ENCODE results near the gene PIP4K2B. TPM values are rescaled to one million over a fixed set of nuclear protein-coding genes. Genes with fewer than 3 reads are reported as not detected.

The PIP4K2B gene
- total RNA-seq, 1 experiment from 2014 or later, result 68.3 TPM

DNA sequence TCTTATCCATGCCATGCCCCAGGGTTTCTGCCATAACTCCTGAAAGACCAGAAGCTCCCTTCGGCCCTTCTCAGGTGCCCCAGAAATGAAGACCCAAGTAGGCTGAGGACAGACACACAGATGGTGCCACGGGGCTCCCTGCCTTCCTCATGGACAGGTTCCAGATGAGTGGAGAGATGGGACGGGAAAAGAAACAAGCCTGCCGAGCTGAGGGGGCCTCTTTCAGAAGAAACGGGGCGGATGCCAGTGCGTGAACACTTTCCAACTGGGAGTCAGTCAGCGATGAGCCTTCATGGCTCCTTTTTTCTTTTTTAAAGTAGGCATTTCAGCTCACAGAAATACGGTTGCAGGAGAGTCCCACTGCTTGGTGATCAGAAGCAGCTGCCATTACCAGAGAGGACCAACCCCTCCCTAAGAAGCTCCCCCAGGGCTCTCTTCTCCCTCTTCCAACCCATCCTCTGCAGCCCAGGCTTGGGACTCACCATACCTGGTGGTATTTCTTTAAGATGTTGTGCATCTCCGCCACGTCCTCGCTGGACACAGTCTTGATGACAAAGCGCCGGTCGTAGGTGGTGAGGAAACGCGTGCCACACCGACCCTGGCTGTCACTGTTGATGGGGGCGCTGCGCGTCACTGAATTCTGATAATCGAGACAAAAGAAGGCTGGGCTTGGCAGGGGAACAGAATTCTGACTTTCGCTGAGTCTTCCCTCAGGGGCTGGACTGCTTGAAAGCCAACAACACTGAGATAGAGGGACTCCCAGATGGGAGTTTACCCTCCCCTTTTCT, 19.2 kb downstream of the PIP4K2B start:
- DNase-seq (ENCODE audit: low read depth), result no peak

DNA sequence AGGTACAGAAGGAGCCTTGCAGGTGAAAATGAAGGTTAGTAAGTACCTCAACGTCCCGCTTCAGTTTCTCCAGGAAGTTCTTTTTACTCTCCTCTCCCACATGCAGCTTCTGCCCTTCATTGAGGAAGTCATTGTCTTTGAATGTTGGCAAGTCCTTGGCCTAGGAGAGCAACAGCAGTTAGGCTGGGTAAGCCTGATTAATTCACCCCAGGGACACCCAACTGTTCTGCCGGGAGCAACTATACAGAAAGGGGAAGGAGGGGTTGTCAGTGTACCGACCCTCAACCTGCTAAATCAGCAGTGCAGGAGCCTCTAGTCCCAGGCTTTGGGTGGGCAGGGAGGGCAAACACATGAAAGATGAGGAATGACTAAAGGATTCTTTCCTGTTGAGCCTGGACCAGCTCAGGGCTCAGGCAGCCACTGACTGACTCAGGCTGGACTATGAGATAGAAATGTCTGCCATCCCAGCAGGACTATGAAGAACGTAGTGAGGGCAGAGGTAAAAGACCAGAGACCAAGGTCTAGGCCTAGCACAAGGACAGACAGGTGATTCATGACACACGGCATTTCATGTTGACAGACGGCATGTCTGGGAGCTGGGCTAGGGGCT, 21.6 kb downstream of the PIP4K2B start:
- no peak for DNase-seq (ENCODE audit: low read depth)

DNA sequence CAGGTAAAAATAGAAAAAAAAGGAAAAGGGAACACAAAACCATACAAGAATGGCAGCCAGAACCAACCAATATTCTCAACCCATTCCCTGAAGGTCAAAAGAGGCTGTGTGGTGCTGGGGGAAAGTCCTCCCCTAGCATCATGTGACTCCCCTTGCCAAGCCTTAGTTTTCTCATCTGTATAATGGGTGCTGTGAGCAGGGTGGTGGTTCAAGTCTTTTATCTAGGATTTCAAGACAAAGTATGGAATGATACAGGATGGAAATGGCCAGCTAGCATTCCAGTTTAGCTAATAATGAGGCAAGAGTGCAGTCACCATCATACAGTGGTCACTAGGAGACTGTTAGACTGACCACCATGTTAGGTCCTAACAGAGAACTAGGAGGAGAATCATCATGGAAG, 26.1 kb downstream of the PIP4K2B start:
- DNase-seq (ENCODE audit: low read depth), result no peak

DNA sequence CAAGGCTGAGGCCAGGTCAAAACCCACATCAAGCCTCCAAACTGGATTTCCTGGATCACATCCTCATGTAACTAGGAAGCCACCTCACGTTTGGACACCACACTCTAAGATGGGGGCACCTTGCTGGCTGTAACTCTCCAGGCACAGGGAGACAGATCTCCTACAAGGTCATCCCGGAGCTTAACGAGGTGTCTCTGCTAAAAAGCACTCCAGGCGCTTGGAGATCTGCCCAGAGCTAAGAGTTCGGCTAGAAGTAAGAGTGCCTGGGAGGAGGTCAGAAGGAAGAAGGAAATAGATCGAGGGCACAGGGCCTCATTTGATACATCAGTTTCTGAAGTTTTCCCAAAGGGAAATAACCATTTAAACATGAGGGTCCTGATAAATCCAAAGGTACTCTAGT, 30.9 kb downstream of the PIP4K2B start:
- no peak for DNase-seq (ENCODE audit: low read depth)

DNA sequence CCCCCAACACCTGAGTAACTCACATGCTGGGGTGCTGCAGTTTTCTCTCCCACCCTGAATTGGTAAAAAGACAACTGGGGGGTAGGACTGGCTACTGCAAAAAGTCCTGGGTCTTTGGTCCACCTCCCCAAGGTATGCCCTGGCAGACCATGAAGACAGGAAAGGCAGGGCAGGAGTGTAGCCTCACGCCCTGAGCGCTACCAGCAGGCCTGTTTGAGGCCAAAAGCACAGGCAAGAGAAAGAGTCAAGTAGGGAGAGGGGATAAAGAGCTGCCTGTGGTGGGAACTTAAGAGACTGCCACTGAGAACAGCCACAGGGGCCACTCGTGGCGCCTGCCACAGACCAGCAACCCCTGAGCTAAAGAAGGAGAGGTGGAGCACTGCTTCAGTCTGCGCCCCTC, 33.0 kb downstream of the PIP4K2B start:
- DNase-seq (ENCODE audit: low read depth), result no peak

DNA sequence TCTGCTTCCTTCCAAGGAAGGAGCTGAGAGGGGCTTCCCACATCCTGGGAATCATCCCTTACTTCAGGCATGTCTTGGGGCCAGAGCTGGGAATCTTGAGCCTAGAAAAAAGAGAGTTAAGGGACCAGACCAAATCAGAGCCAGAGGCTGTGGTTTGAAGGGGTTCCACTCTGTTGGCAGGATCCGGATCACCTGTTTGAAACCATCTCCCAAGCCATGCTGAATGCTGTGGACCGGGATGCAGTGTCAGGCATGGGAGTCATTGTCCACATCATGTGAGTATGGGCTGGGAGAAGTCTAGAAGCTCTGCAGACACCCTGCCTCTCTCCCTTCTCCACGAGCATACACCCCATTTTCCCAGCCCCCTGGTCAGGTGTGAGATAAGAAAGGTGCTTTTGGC, 37.1 kb downstream of the PIP4K2B start:
- peak; percentile 41 for DNase-seq (ENCODE audit: low read depth)

DNA sequence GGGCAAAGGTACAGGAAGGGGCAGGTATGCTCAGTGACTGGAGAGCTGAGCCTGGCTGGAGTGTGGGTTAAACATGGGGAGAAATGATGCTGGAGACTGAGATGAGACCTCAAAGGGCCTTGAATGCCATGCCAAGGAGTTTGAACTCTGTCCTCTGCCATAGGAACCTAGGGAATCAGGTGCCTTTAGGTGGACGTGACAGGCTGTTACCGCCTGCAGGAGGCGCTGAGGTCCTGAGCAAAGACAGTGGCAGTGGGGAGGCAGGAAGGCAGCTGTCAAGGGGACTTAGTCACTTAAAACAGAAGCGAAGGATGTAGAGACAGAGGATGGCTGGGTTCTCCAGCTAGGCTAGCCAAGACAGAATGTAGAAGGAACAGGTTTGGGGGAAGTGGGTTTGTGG, 37.7 kb downstream of the PIP4K2B start:
- DNase-seq (ENCODE audit: low read depth), result peak; percentile 63

DNA sequence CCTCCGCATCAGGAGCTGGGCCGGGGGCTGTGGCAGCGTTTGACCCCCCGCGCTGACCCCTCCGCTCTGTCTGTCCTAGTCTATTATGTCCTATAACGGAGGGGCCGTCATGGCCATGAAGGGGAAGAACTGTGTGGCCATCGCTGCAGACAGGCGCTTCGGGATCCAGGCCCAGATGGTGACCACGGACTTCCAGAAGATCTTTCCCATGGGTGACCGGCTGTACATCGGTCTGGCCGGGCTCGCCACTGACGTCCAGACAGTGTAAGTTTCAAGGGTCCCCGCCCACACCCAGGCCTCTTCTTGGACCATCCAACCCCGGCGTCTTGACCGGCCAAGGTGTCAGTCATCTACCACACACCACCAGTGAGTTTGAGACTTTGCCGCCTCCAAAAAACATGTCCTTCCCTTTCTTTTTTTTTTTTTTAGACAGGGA, 46.3 kb downstream of the PIP4K2B start:
- DNase-seq (ENCODE audit: low read depth), result no peak

DNA sequence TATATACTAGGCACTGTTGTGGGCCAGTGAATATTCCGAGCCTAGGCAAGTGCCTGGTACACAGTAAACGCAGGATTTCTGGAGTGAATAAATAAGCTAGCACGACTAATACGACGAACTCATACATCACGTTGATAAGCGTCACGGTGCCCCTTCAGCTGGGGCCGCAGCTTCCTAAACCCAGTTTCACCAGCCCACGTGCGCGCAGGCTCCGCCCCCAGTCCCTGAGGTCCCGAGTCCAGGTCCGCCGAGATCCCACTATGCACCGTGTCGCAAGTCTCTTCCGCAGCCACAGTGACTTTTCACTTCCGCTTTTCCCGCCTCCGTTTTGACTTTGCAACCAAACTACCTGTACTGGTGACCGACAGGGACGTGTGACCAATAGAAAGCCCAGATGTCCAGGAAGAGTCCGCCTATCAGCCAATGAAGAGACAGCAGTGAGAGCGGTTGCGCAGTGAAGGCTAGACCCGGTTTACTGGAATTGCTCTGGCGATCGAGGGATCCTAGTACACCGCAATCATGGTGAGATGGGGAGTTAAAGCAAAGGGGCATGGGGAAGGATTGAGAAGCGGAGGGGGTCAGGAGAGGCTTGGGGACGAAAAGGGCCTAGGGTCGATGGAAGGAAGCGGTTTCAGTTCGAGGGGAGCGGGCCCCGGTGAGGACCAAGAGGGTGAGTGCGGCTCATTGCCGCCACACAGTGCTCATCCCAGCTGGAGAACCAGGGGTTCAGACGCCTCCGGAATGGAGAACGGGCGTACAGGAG, 46.9 kb downstream of the PIP4K2B start, which contains the start of gene PSMB3:
Gene PSMB3 (plus strand): TSS at position 434 of the 763 bp plus-strand sequence. CDS start 86 bp downstream, at position 520.
- peak; percentile 99 for DNase-seq (ENCODE audit: low read depth)

DNA sequence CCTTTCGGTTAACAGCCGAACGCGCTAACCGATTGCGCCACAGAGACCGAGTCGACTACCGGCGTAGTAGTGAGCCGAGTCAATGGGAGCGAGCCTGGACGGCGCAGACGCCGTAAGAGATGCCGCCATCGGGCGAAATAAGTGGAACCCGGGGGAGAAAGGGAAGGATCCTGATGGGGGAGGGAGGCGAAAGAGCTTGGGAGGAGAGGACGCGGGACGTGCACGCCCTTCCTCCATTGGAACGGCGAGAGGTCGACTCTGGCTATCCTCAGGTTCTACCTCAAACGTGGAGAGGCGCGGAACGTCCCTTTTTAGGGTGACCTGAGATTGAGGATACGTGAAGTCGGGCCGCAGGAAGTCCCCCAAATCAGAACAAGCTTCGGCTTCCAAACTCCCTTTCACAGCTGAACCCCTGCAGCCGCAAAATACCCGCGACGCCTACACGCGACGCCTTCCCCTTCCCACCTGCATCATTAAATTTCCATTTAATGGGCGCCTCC, 47.5 kb downstream of the PIP4K2B start:
- peak; percentile 78 for DNase-seq (ENCODE audit: low read depth)

DNA sequence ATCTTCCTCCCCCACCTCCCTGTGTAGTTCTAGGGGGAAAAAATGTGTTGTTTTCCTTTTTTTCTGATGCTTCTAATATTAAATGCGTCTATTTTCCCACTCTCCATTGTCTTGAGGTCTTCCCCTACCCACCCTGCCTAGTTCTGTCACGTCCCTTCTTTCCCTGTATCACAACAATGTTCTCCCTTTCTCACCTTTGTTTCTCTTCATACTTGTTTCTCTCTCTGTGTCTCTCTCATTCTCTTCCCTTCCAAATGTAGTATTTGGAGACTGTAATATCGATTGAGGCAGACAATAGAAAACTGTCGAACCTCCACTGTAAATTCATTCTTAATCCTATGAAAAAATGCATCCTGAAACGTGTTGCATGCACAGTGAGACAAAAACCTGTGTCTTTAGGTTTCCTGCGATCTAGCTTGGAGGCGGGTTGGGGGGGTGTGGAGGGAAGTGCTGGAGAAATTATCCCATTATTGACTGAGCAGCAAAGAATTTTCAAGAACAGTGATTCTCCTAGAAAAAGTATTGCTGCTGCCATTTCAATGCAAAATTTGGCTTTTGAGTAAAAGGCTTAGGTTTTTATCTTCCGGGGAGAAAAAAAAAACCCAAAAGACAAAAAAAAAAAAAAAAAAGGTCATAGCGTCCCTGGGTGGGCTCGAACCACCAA, 48.1 kb downstream of the PIP4K2B start:
- DNase-seq (ENCODE audit: low read depth), result no peak

DNA sequence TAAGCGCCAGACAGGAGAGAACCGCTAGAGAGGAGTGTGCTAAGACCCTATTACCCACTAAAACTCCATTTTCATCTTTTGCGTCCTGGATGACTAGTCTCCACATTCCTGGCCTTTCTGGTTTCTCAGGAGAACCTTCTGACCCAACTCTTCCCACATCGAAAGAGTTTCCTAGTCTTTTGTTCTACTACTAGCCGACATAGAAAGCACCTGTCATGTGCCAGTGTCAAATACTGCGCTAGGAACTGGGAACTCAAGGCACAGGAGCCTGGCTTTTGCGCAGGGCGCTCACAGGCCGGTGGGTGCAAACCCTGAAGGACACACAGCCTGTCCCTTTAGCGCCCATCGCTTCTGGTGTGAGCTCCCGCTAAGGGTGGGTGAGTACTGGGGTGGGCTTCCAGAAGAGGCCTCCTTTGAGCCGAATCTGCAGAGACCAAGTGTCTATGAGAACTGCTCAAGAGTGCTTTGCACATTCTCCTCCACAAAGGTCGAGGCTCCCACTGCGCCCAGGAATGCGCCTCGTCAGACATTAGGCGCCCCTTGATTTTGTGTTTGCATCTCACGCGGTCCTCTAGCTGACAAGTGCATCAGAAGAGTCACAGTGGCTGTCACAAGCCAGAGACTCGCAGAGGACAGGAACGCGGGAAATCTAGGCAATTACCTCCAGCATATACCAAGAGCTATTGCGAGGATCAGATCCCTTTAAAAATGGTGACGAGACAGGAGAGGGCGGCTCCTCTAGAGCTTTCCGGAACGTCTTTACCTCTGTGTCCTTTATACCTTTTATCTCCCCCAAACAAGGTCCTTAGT, 48.8 kb downstream of the PIP4K2B start:
- no peak for DNase-seq (ENCODE audit: low read depth)

DNA sequence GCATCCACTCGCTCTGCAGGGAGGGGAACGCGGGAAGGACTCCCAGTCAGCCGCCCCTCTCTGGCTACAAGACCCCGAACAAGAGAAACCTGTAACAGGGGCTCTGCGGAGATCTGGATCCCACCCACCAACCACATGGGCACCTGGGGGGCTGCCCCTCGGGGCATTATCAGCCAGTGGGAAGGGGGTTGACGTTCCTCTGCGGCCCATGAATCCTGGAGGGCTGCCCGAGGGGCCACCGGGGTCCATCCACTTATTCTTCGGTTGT, 49.4 kb downstream of the PIP4K2B start:
- no peak for DNase-seq (ENCODE audit: low read depth)

DNA sequence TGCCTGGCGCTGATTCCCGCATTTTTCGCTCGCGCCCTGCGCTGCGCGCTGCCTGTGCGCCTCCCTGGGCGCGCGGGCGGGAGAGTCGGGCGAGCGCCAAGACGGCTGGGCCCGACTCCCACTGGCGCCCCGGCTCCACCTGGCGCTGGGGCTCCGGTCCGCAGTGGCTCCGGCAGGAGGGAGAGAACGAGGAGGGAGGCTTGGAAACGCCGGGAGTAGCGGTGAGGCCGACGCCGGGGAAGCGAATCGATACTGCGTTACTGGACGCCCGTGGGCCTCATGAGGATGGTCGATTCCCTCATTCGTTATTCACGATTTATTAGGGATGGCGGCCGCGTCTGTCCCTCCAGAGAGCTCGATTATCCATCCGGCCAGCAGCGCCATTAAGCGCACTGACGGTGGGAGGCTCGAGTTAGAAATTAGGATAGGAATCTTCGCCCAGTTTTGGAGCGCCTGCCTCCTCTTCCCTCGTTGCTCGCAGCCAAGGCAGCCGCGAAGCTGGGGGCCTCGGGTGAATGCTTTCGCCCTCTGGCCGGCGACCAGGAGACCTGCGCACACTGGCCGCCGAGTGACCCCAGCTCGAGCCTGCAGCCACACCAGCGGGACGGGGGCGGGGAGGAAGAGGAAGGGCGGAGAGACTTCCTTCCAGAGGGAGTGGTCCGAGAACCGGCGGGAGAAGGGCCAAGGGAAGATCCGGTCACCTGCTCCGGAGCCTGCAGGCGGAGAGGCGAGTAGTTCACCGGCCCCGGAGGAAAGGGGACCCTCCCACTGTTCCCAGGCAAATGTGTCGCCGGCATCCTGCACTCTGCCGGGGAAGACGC, 49.9 kb downstream of the PIP4K2B start:
- peak; percentile 76 for DNase-seq (ENCODE audit: low read depth)

DNA sequence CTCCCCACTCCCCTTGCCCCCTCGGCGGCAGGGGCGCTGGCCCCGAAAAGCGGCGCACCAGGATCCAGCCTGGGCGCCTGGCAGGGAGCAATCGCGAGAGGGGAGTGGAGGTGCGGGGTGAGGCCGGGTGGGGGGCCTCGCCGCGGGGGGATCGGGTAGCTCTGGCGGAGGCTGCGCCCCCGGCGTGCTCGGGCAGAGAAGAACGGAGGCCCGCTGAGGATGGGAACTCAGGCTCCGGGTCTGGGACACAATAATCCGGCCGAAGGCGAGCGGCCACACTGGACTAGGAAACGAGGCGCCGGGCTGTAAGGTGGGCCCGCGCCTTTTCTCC, 50.5 kb downstream of the PIP4K2B start:
- DNase-seq (ENCODE audit: low read depth), result no peak

DNA sequence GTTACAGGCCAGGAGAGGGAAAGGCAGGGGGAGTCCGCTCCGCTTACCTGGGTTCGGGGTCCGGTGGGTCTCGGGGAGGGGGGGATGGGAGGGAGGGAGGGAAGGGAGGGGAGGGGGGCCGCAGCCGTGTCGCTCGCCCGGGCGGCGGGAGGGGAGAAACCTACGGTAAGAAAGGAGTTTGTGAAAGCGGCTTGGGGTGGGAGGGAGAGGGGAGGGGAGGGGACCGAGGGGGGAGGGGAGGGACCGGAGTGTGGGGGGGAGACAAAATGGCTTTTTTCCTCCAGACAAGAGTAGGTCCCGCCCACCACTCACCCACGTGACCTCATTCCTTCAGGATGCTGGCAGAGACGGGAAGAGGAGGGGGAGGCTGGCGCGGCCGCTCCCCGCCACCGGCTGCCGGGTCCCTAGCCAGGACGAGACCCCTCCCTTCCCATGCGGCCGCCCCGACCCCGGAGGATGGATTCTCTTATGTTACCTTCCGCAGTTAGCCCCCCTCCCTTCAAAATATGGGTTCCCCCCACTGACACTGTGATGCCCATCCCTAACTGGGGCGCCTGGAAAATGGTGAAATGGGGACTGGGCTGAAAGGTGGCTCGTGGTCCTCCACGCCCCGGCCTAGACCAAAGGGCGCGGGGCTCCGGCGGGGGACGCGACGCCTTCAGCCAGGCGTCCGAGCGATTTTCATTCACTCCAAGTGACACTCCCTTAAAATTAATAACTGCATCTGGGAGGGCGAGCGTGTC, 51.0 kb downstream of the PIP4K2B start, which contains the start of gene PCGF2:
Gene PCGF2 (minus strand): TSS at position 188 of the 743 bp plus-strand sequence. CDS start 7,934 bp downstream, outside the sequence.
- peak; percentile 86 for DNase-seq (ENCODE audit: low read depth)

DNA sequence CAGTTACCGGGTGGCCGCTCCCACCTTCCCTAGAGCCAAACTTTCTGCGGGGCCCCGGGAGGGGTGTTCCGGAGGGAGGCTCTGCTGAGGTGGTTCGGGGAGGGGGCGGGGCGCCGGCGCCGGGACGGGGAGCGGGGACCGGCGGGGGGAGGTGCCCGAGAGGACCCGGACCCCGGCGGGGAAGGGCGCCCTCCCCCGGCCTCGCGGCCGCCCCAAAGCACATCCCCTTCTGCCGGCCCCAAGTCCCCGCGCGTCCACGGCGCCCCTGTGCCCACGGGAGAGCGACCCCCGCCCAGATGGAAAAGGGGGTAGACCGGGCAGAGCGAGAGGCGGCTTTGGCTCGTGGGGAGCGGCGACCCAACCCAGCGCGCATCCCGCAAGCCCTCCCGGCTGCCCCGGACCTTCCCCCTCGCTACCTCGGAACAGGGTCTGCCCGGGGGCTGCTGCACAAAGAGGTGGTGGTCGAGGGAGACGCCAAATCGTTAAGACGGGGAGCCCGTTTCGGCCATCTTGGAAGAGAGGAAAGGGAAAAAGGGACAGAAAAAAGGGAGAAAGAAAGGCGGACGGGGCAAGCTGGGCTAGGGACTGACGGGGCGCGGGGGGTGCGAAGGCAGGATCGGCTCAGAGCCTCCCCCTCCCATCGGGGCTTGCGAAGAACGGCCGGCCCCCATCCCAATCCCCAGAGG, 51.8 kb downstream of the PIP4K2B start:
- no peak for DNase-seq (ENCODE audit: low read depth)

DNA sequence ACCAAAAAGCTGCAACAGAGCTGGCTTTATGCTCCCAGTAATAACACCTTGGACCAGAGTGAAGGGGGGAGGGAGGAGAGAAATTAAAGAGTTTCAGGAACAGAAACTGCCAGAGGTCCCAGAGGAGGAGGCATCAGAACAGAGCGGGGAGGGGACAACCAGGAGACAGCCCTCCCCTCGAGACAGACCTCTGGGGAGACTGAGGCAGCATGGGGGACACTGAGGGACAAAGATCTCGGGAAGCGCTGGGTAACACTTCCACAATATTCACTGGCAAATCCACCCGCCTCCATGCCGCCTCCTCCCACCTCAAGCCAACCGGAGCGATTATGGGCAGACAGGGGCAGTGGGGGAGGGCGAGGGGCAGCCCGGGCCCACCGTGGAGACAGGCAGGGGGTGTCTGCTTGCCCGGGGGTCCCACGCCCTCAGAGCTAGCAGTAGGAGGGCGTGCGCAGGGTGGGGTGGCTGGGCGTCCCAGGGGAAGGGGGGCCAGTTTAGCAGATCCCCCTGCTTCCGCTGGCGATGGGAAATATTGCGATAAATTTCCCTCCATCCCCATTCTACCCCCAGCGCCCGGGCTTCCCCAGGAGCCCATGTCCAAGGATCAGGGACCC, 52.4 kb downstream of the PIP4K2B start:
- no peak for DNase-seq (ENCODE audit: low read depth)
